ENCODE results near the gene UROC1. TPM values are rescaled to one million over a fixed set of nuclear protein-coding genes. Genes with fewer than 3 reads are reported as not detected.

Gene UROC1
- total RNA-seq, 1 experiment from 2014 or later: not detected

- DNase-seq: peak; percentile 22
Measured at GRCh38 chr3:126442856-126443242, 74.7 kb downstream of the UROC1 start.

More at GRCh38 chr3:126442856-126443242, 74.7 kb downstream of the UROC1 start:
- Histone ChIP-seq H2AK5ac (ENCODE audit: insufficient read length, low read length) (no peak overlapping the region), H2AFZ (ENCODE audit: low read length) (no peak overlapping the region), H2BK5ac (ENCODE audit: insufficient read length, low read length) (no peak overlapping the region), H3K23ac (ENCODE audit: insufficient read length, low read depth, low read length) (no peak overlapping the region), H3K18ac (ENCODE audit: insufficient read length, low read depth, low read length) (no peak overlapping the region), H3K9me3 (ENCODE audit: control insufficient read depth, low read depth, low read length) (no peaks in the 10 kb centered on the region), H3K4me1 (ENCODE audit: insufficient read depth, low read length) (no peaks in the 10 kb centered on the region), H3K9ac (ENCODE audit: extremely low read depth, insufficient read length, low read length) (no peak overlapping the region), H3K4ac (ENCODE audit: low read depth, low read length) (no peak overlapping the region), H4K8ac (replicated peaks; ENCODE audit: insufficient read length, low read depth, low read length) (no peak overlapping the region), H4K5ac (ENCODE audit: insufficient read length, low read depth, low read length) (no peak overlapping the region), H2BK15ac (ENCODE audit: low read depth, low read length) (no peak overlapping the region), H3K79me1 (ENCODE audit: insufficient read depth, low read depth, low read length, poor library complexity, severe bottlenecking) (no peaks in the 10 kb centered on the region), H4K91ac (ENCODE audit: insufficient read length, low read depth, low read length) (no peak overlapping the region), H3K79me2 (ENCODE audit: insufficient read depth, low read length) (no peaks in the 10 kb centered on the region), H3K14ac (ENCODE audit: insufficient read depth, low read length) (no peak overlapping the region), H4K20me1 (ENCODE audit: control insufficient read depth, insufficient read depth, insufficient read length) (no peaks in the 10 kb centered on the region), H2BK20ac (ENCODE audit: low read depth, low read length, poor library complexity, severe bottlenecking) (no peak overlapping the region), H3K27ac (ENCODE audit: insufficient read length, low read depth, low read length) (no peak overlapping the region), H3K23me2 (ENCODE audit: insufficient read length, low read depth, low read length, poor library complexity, severe bottlenecking) (no peaks in the 10 kb centered on the region), H3T11ph (ENCODE audit: low read length) (no peak overlapping the region), H3K27me3 (ENCODE audit: insufficient read depth, low read length) (no peaks in the 10 kb centered on the region), H2BK12ac (ENCODE audit: insufficient read length, low read depth, low read length) (no peak overlapping the region), H2BK120ac (ENCODE audit: low read depth, low read length, poor library complexity, severe bottlenecking) (no peak overlapping the region), H3K56ac (ENCODE audit: insufficient read length, low read depth, low read length) (no peak overlapping the region), H3K4me2 (ENCODE audit: insufficient read depth, insufficient read length, low read length) (no peak overlapping the region)
- no CpG with 5 or more reads among the region's 3 CpGs for WGBS (ENCODE audit: extremely low coverage, insufficient read length, low lambda C conversion rate)
- Mint-ChIP-seq H3K36me3 (ENCODE audit: insufficient read depth in 1 of 3, low read depth in 3 of 3) (peaks cover 0 to 19% (median 10%) of the 10 kb centered on the region in 3 experiments; a peak in 3 of 7 replicates), H3K4me3 (no peak overlapping the region), H3K9me3 (no peaks in the 10 kb centered on the region), H3K4me1 (peaks cover 30 to 44% of the 10 kb centered on the region in 2 experiments), H3K27me3 (ENCODE audit: low read depth) (peaks cover 2% of the 10 kb centered on the region; the same call in 1 of the 2 replicates), H3K27ac (peak overlapping the region in 2 of 3 experiments; percentile 12 to 55; a peak in 3 of 7 replicates)
- TF ChIP-seq CTCF (conservative IDR thresholded peaks at IDR 0.05): no peak
